HG02981 (cell line): ENCODE data around the gene SDHC.
"Not testable (repeated sequence)": the region's sequence is repeated elsewhere in the genome, so short reads cannot be mapped to it uniquely, and the experiment has no call there.

Experiments used
- ATAC-seq: cut with Tn5 transposase; IDR thresholded peaks from one replicate; pipeline ENCODE4 v1.9.1; 2021; ENCODE audit warnings: mild to moderate bottlenecking, moderate library complexity; ENCODE audit not compliant: unreplicated experiment

The SDHC gene

DNA sequence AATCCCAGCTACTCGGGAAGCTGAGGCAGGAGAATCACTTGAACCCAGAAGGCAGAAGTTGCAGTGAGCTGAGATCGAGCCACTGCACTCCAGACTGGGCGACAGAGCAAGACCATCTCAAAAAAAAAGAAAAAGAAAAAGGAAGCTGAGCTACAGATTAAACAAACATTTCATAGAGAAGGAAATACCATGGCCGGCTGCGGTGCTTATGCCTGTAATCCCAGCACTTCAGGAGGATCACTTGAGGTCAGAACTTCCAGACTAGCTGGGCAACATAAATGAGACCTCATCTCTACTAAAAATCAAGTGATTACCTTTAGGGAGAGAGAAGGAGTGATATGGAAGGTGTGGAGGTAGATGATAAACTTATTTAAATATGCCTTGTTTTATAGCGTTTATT, 67.5 kb downstream of the SDHC start:
- ATAC-seq: no peak

DNA sequence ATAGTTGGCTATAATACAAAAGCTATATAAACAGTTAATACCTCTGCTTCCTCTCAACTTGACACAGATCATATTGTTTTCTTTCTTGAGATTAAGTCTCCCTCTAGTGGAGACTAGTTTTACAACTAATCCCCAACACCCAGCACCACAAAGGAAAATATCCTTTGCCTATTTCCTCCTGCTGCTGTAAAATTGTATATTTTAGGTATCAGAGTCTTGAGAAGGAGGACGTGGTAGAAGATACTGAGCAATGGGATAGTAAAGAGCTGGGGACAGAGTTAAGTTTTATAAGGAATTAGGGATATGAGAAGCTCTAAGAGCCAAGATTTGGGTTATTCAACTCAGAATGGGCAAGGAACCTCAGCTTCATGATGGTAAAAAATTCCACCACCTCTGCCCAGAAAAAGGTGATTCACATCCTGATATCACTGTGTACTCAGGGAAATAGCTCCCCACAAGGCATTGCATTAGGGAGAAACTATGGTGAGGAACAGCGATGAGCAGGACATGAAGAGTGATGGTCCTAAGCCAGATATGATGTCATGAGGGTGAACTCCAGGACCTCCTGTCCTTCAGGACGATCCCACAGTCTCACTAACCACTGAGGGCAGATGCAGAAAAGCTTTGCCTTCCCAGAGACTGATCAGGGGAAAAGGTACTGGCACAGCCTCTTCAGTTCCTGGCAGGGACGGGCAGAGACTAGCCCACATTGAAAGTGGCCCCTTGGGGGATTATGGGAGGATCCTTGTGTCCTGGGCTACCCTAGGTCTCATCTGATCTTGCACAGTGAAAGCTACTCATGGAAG, 68.2 kb downstream of the SDHC start:
- no peak for ATAC-seq

DNA sequence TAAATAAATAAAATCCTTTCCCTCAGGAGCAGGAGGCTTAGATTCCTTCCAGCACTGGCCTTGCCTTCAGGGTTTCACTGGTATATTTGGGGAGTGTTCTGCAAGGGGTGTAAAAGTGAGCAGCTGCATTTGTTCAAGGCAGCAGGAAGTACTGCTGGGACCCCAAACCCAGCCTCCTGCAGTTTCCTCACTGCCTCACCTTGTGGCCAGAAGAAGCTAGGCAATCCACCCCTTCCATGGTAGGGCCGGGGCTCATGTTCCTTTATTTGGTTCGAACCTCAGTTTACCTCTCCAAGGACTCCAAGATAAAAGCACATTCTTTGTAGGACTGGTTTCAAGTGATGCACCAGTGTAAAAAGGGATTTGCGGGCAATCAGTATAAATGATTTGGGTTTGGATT, 74.5 kb downstream of the SDHC start:
- no peak for ATAC-seq

DNA sequence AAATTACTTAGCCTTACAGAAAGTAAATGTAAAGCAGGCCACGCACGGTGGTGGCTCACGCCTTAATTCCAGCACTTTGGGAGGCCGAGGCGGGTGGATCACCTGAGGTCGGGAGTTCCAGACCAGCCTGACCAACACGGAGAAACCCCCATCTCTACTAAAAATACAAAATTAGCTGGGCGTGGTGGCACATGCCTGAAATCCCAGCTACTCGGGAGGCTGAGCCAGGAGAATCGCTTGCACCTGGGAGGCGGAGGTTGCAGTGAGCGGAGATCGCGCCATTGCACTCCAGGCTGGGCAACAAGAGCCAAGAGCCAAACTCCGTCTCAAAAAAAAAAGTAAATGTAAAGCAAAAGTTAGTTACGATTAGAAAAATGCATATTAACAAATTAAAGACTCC, 75.0 kb downstream of the SDHC start:
- not testable (repeated sequence) for ATAC-seq

DNA sequence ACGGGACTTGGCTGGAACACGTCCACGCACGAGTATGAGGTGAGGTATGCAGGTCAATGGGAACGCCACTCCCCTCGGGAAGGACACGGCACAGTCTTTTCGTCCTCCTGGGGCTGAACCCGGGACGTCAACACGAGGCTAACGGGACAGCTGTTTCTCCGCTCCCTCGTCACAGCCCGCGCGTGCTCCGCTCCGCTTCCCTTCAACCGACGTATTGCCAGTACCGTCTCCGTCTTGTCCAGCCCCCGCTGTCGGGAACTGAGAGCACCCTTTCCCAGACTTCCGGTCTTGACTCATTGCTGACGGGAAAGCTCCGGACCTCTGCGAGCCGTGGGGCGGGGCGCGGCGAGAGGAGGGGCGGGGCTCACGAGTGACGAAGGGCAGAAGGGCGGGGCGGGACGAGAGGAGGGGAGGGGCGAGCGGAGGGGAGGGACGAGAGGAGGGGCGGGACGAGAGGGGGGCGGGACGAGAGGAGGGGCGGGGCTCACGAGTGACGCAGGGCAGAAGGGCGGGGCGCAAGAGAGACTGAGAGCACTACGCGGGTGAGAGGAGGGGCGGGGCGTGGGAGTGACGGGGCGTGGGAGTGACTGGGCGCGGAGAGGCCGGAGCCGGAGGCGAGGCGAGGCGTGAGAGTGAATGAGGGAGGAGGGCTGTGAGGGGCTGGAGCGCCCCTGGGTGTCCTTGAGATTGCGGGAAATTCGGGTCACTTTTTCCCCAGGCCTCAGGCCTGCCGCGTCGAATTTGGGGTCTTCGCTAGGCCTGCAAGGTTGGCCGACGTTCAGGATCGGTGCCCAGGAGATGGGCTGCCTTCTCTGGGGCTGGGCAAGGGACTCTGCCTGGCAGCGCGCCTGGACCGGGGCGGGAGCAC, 75.7 kb downstream of the SDHC start:
- peak; percentile 72 for ATAC-seq

DNA sequence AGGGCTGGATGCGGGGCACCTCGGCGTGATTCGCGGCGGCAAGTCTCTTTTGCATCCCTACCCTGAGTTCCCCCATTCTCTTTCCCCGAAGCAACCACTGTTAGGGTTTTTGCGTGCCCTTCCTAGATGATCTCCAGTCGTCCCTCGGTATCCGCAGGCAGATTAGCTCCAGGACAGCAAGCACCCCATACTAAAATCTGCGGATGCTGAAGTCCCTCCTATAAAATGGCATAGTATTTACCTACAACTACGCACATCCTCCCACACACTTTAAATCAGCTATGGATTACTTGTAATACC, 76.3 kb downstream of the SDHC start:
- ATAC-seq: no peak

DNA sequence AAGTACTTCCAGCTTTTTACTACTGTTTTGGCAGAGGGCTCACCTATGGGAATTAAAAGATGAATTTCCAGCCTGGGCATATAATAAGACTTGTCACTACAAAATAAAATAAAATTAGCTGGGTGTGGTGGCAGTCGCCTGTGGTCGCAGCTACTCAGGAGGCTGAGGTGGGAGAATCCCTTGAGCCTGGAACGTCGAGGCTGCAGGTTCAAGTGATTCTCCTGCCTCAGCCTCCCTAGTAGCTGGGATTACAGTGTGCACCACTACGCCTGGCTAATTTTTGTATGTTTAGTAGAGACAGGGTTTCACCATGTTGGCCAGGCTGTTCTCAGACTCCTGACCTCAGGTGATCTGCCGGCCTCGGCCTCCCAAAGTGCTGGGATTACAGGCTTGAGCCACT, 77.0 kb downstream of the SDHC start:
- not testable (repeated sequence) for ATAC-seq

DNA sequence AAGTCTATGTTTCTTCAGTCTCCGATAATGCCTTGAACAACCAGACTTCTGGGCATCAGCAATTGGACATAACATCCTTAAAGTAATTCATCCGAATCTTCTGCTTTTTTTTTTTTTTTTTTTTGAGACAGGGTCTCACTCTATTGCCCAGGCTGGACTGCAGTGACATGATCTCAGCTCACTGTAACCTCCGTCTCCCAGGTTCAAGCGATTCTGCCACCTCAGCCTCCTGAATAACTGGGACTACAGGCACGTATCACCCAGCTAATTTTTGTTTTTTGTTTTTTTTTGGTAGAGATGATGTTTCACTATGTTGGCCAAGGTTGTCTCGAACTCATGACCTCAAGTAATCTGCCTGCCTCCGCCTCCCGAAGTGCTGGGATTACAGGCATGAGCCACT, 77.4 kb downstream of the SDHC start:
- ATAC-seq: no peak

DNA sequence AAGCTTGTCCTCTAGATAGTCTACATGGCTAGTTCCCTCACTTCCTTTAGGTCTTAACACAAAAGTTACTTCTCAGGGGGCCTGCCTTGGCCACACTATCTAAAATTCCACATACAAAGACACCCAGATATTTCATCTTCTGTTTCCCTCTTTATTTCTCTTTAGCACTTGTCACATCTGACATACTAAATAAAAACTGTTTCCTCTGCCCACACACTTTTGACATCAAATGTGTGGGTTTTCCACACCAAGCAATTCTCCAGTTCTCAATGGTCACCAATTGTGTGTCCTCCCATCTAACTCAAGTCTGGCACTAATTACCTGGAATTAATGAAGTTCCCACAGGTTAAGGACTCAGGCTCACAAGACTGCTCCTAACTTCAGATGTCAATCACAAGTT, 79.0 kb downstream of the SDHC start:
- ATAC-seq: no peak

DNA sequence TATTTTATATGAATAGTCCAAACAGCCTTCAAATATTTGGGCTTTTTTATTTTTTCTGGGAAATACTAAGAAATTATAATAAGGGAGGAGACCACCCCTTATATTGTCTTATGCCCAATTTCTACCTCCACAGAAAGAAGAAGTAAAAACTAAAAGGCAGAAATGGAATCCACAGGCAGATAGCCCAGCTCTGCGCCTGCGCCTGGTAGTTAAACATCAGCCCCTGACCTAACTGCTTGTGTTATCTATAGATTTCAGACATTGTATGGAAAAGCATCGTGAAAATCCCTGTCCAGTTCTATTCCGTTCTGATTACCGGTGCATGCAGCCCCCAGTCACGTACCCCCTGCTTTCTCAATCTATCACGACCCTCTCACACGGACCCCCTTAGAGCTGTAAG, 82.9 kb downstream of the SDHC start:
- ATAC-seq: not testable (repeated sequence)

DNA sequence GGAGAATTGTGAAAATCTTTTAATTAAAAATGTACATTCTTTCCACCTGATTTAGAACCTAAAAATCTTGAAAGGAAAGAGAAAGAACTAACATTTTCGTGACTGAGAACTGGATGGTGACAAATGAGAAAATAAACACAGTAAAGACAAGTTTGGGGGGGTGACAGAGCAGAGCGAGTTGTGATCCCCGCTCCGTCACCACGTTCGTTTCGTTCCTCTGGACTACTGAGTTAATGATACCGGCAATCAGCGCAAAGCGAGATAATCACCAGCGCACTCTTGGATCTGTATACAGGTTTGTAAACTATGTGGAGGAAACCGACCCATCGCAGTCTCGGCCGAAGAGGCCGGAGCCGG, 84.7 kb downstream of the SDHC start:
- ATAC-seq: no peak

DNA sequence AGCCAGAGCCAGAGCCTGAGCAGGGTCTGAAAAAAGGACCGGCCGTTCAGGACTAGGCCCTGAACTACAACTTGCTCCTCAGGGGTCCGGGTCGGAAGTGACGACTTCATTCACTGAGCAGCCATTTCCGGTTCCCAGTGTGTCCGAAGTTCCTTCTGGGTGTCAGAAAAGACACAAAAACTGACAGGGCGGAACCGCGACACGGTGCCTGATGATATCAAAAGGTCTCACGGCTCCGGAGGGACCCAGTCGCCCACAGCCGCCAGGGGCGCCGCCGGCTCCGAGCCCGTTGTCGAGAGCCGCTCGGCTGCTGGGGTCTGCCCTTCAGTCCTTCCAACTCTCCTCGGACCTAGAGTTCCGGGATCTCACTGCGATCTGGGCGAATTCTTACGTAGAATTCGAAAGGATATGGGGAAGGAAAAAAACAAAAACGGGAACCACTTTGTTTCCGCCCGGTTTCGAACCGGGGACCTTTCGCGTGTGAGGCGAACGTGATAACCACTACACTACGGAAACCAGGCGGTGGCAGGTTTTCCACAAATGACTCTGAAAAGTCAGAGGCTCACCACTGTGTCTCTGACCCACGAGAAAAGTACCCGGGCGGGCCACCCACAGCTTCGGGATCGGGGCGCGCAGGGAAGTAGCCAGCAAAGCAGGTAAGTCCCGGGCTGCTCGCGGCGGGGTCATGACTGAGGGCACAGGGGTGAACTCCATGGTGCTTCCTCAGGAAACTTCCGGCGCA, 85.2 kb downstream of the SDHC start:
- peak; percentile 64 for ATAC-seq

DNA sequence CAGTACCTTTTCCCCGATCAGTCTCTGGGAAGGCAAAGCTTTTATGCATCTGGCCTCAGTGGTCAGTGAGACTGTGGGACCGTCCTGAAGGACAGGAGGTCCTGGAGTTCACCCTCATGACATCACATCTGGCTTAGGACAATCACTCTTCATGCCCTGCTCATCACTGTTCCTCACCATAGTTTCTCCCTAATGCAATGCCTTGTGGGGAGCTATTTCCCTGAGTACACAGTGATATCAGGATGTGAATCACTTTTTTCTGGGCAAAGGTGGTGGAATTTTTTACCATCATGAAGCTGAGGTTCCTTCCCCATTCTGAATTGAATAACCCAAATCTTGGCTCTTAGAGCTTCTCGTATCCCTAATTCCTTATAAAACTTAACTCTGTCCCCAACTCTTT, 88.3 kb downstream of the SDHC start:
- no peak for ATAC-seq

DNA sequence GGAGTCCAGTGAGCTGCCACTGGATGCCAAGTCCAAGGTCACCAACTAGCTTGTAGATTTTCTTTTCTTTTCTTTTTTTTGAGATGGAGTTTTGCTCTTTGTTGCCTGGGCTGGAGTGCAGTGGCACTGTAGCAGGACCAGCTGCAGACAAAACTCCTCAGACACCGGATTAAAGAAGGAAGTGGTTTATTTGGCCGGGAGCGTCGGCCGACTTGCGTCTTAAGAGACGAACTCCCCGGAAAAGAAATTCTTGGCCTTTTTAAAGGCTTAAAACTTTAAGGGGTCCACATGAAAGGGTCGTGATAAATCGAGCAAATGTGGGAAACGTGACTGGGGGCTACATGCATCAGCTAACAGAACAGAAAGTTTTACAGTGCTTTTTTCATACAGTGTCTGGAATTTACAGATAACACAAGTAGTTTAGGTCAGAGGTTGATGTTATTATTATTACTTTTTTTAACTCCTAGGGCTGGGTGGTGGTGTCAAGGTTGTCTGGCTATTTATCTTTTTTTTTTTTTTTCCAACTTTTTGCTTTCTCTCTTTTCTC, 89.9 kb downstream of the SDHC start:
- no peak for ATAC-seq

DNA sequence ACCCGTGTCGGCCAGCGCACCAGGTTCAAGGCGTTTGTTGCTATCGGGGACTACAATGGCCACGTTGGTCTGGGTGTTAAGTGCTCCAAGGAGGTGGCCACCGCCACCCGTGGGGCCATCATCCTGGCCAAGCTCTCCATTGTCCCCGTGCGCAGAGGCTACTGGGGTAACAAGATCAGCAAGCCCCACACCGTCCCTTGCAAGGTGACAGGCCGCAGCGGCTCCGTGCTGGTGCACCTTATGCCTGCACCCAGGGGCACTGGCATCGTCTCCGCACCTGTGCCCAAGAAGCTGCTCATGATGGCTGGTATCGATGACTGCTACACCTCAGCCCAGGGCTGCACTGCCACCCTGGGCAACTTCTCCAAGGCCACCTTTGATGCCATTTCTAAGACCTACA, 92.4 kb downstream of the SDHC start:
- not testable (repeated sequence) for ATAC-seq

DNA sequence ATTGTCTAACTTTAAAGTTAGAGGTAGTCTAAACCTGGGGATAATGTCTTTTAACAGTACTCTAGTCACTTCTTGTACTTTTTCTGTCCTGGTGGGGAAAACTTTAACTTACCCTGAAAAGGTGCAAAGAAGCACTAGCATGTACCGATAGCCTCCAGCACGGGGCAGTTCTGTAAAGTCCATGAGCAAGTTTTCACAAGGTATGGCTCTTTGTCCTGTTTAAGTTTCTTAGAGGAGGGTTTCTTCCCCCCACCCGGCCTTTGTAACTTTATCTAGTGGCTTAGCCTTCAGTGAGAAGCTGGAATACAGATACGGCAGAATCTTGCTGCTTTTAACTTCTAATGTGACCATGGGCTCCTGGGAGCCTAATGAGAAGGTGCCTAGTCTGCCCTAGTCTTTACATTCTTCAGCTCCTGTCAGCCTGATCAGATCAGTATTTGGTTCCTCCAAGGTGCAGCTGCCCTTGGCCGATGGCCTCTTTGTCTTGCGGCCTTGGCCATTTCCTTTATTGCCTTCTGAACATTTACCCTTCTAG, 93.3 kb downstream of the SDHC start:
- no peak for ATAC-seq

DNA sequence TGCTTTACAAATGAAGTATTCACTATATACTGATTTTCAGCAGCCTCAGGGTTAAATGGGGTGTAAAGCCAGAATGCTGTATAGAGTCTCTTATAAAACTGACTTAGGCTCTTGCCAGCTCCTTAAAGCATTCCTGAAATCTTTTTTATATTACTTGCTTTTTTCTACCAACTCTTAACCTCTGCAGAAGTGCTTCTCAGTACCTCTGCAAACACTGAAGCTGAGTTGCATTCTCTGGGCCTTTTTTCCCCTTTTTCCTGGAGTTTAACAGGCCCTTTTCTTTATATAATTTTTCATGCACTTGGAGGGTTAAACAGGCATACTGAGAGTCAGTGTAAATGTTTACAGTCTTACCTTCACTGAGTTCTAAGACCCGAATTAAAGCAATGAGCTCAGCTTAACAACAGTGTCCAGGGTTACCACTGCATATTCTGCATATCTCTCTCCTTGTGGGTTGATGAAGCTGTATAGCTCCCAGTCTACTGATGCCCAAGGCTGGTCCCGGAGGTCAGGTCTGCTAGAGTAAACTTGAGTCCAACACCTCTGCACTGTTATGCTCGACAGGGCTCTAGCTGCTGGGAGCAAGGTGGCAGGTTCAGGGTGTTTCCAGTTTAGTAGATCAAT, 94.4 kb downstream of the SDHC start:
- ATAC-seq: no peak

DNA sequence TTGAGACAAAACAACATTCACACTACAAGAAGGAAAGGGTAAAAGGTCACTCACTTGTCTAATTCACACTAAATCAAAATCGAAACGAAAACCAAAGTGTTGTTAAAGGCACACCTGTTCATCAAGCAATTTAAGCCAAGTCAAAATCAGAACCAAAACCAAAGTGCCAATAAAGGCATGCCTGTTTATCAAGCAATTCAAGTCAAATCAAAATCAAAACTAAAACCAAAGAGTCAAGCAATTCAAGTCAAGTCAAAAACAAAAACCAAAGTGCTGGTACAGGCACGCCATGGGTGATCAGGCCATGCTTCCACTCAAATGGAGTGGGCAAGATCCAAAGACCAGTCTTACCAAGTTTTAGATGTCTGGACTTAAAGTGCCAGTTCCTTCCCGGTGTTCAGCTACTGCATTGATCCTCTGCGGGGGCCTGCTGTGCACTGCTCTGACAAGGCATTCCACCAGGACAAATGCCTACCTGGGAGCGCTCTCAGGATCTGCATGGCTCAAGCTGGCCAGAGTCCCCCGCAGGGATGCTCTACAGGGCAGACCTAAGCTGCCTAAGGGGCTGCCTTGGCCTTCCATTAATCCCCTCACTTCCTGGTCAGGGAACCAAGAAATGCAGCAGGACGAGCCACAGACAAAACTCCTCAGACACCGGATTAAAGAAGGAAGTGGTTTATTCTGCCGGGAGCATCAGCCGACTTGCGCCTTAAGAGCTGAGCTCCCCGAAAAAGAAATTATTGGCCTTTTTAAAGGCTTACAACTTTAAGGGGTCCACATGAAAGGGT, 95.9 kb downstream of the SDHC start:
- not testable (repeated sequence) for ATAC-seq

DNA sequence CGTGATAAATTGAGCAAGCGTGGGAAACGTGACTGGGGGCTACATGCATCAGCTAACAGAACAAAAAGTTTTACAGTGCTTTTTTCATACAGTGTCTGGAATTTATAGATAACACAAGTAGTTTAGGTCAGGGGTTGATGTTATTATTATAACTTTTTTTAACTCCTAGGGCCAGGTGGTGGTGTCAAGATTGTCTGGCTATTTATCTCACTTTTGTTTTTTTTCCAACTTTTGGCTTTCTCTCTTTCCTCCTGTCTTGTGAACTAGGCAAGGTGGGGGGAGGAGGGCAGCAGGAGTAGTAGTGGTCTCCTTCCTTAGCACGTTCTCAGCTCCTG, 96.4 kb downstream of the SDHC start:
- not testable (repeated sequence) for ATAC-seq
